Body of pancreas (tissue), 4 donors: Measurements from ENCODE around the gene PLEKHF1. TPM values are rescaled to one million over a fixed set of nuclear protein-coding genes. Genes with fewer than 3 reads are reported as not detected.

Experiments
- ATAC-seq: fragments of 150-250 bp; one replicate; pipeline ENCODE4 v1.9.1; 2016
- DNase-seq, 4 donors: peaks; one replicate each; pipeline ENCODE4 v3.0.0-alpha.2; 2019
- H3K27ac ChIP-seq, 4 donors: fragments of 200-600 bp; sonication (generic); 1 replicate in 3 of 4; 2 replicates in 1 of 4; pipeline versions ENCODE4 v1.5.1 to v1.6.1; 2016 to 2019; ENCODE audit warnings: mild to moderate bottlenecking in 1 of 4, mixed read lengths in 1 of 4, moderate library complexity in 1 of 4
- H3K27me3 ChIP-seq, 2 donors: fragments of 200-600 bp; sonication (generic); one replicate each; pipeline ENCODE4 v1.6.0; 2016; ENCODE audit warnings: mild to moderate bottlenecking in 1 of 2
- H3K36me3 ChIP-seq, 2 donors: fragments of 200-600 bp; sonication (generic); replicated peaks in 1 of 2; 2 replicates each; pipeline ENCODE4 v1.5.1; 2016; ENCODE audit warnings: low read depth in 2 of 2; ENCODE audit not compliant: insufficient read depth in 1 of 2
- H3K4me1 ChIP-seq: fragments of 200-600 bp; sonication (generic); one replicate; pipeline ENCODE4 v1.6.0; 2016
- H3K4me3 ChIP-seq, 2 donors: fragments of 200-600 bp; sonication (generic); 1 replicate in 1 of 2; 2 replicates in 1 of 2; pipeline ENCODE4 v1.5.1; 2016 to 2019
- H3K9me3 ChIP-seq, 3 donors: fragments of 200-600 bp; sonication (generic); 1 replicate in 2 of 3; 2 replicates in 1 of 3; pipeline ENCODE4 v1.5.1; 2016
- CTCF ChIP-seq, 7 experiments: fragments of 450-650 bp in 4 of 7; fragments of 200-600 bp in 3 of 7; sonication (generic) in 3 of 7; IDR thresholded peaks; one replicate each; pipeline ENCODE4 v1.5.1; 2016 to 2019; ENCODE audit warnings: antibody characterized with exemption in 7 of 7
- POLR2A ChIP-seq, 3 donors: fragments of 450-650 bp; IDR thresholded peaks; one replicate each; pipeline ENCODE4 v1.6.1; 2016; ENCODE audit warnings: antibody characterized with exemption in 3 of 3, mild to moderate bottlenecking in 2 of 3
- WGBS, 2 donors: methylation state at CpG; one replicate each; pipeline ENCODE4 v1.1.5; 2017; 5-methylcytosine and 5-hydroxymethylcytosine counted together
- intact Hi-C: fragments of 100-400 bp; cut with DNase I; formaldehyde crosslinking; loops from one replicate; pipeline ENCODE4 v1.15.1; 2023
- total RNA-seq, 2 donors: library from RNA; depleted of rRNA; stranded (reverse); fragments of >200 nt; gene quantifications; one replicate each; pipeline ENCODE4 v1.1.0, GENCODE V29; 2016

Gene PLEKHF1
- total RNA-seq, 2 donors from 2014 or later: 13.5 to 16.5 TPM

- intact Hi-C loops: no loop called here
- Histone ChIP-seq H3K27me3 (no peaks in the 10 kb centered on the region), H3K4me3 (no peak overlapping the region), H3K36me3 (no peaks in the 10 kb centered on the region), H3K4me1 (peaks cover 15% of the 10 kb centered on the region), H3K27ac (no peak overlapping the region), H3K9me3 (no peaks in the 10 kb centered on the region)
- TF ChIP-seq POLR2A (IDR thresholded peaks at IDR 0.05) (no peak), CTCF (IDR thresholded peaks at IDR 0.05) (no peak)
- no peak for ATAC-seq
- peak in 3 of 4 donors; percentile 40 to 50 (median 49) for DNase-seq
- 66 to 77% methylated on average over 9 to 20 of the region's 20 CpGs for WGBS, 2 donors
Measured at GRCh38 chr19:29678484-29679106, 13.3 kb downstream of the PLEKHF1 start.

- TF ChIP-seq POLR2A (IDR thresholded peaks at IDR 0.05) (no peak), CTCF (IDR thresholded peaks at IDR 0.05) (no peak)
- Histone ChIP-seq H3K27ac (no peak overlapping the region), H3K4me1 (peaks cover 15% of the 10 kb centered on the region), H3K36me3 (no peaks in the 10 kb centered on the region), H3K4me3 (no peak overlapping the region), H3K9me3 (no peaks in the 10 kb centered on the region), H3K27me3 (no peaks in the 10 kb centered on the region)
- intact Hi-C loops: no loop called here
- 88 to 89% methylated on average over 9 of the region's 9 CpGs for WGBS, 2 donors
- DNase-seq (no peak), ATAC-seq (no peak)
Measured at GRCh38 chr19:29679598-29680210, 14.4 kb downstream of the PLEKHF1 start.

- no peaks in the 10 kb centered on the region for H3K27me3 ChIP-seq
- intact Hi-C loops: no loop called here
- H3K27ac ChIP-seq: no peak overlapping the region
- TF ChIP-seq CTCF (IDR thresholded peaks at IDR 0.05): no peak
- no peak for TF ChIP-seq POLR2A (IDR thresholded peaks at IDR 0.05)
- no peaks in the 10 kb centered on the region for H3K36me3 ChIP-seq
- peak in 1 of 4 donors; percentile 31 for DNase-seq
- 80 to 90% methylated on average over 2 to 6 of the region's 12 CpGs for WGBS, 2 donors
- no peak for ATAC-seq
- peaks cover 15% of the 10 kb centered on the region for H3K4me1 ChIP-seq
- no peaks in the 10 kb centered on the region for H3K9me3 ChIP-seq
- no peak overlapping the region for H3K4me3 ChIP-seq
Measured at GRCh38 chr19:29680447-29680846, 15.2 kb downstream of the PLEKHF1 start.

GRCh38 chr19:29680937-29681336 lies 15.7 kb downstream of the PLEKHF1 start:
- Histone ChIP-seq H3K36me3 (no peaks in the 10 kb centered on the region), H3K27ac (no peak overlapping the region), H3K27me3 (no peaks in the 10 kb centered on the region), H3K4me3 (no peak overlapping the region), H3K9me3 (no peaks in the 10 kb centered on the region), H3K4me1 (peaks cover 15% of the 10 kb centered on the region)
- 60 to 80% methylated on average over 2 to 7 of the region's 7 CpGs for WGBS, 2 donors
- no peak for DNase-seq
- ATAC-seq: no peak
- TF ChIP-seq POLR2A (IDR thresholded peaks at IDR 0.05): no peak
- TF ChIP-seq CTCF (IDR thresholded peaks at IDR 0.05): no peak
- intact Hi-C loops: no loop called here
